H4 (cell line): ENCODE results near the gene ABLIM1. TPM values are rescaled to one million over a fixed set of nuclear protein-coding genes. Genes with fewer than 3 reads are reported as not detected.

Experiments
- DNase-seq: peaks from one replicate; pipeline ENCODE4 v3.0.0-alpha.2; 2015; ENCODE audit warnings: low spot score
- total RNA-seq: library from RNA; depleted of rRNA; stranded (reverse); fragments of >200 nt; shearing (Covaris generic); gene quantifications from 2 replicates; pipeline ENCODE4 v1.2.3, GENCODE V29; 2014

The ABLIM1 gene
- total RNA-seq, 1 experiment from 2014 or later = 1.2 TPM

DNA sequence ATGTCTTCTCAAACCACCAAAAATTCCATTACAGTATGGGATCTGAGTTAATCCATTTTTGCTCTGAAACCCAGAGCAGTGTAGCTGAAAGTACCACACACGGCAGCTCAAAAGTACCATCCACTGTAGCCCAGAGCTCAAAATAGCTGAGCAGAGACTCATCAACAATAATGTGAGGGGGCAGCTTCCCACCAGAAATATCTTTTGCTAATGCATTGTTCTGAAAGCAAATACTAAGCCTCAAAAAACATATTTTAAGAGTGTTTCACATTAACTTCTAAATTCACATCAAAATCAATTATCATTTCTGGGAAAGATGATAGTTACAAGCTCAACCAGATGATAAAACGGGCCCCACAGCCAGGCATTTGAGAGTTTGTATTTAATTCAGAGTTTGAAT is 73.7 kb downstream of the ABLIM1 start:
- DNase-seq = no peak

DNA sequence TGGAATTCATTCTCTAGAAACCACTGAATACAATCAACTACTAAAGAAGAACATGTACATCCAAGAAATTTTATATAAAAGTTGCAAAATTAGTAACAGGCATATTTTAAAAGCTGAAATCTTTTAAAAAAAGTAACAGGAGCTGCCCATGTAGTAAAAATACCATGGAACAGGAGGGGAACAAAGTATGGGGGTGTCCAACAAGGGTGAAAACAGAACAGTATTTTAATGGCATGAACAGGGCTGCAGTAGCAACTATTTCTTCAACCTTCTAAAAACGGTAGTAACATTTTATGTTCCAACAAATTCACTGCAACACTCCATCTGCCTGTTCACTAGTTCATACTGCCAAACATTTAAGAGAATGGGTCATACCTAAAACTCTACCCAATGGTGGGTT is 77.0 kb downstream of the ABLIM1 start:
- DNase-seq = no peak

DNA sequence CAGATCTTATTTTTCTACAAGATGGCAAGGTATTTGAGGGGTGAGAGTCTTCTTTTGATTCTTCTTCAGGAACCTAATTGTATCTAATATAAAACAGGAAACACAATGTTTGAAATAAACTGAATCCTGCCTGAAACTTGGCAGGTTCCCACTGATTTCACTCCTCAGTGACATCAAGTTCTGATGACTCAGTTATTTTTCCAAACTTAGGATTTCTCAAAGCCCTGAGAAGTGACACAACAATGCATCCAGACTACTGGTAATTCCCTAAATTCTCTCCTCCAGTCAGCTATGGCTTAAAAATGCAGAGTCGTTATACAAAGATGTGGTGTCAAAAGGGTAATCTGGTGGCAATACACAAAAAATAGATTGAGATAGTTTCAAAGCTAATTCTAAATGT is 80.9 kb downstream of the ABLIM1 start:
- DNase-seq = peak; percentile 22

DNA sequence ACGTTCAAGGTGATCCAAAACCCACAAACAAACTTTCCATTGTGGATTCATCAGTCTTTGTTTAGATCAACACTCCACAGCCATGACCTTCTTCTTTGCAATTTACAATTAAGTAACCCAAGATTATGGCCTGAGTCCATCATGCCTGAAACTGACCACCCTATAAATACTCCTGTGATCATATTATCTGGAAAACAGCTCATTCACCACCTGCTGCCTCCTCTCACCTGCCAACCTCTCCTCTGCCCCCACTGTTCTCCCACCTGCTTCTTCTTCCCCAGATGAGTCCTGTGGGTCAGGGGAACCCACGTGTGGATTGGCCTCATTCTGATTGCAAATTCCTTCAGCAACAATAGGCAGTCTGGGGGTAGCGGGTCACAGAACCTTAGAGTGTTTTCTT is 81.4 kb downstream of the ABLIM1 start:
- no peak for DNase-seq

DNA sequence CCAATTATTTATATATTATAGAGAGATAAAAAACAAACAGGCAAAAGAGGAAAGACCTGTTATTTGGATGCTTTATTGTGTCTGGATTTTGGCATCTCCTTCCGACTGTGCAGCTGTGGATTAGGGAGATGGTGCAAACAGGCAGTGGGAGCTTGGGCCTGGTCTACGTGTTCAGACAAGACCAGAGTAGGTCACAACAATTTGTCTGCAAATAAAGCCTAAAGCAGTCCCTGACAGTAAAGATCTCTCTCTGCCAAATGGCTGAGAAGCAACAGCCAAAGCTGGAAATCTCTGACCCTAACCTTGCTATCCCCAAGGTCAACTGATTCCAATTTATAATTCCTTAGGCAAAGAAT is 82.0 kb downstream of the ABLIM1 start:
- no peak for DNase-seq

DNA sequence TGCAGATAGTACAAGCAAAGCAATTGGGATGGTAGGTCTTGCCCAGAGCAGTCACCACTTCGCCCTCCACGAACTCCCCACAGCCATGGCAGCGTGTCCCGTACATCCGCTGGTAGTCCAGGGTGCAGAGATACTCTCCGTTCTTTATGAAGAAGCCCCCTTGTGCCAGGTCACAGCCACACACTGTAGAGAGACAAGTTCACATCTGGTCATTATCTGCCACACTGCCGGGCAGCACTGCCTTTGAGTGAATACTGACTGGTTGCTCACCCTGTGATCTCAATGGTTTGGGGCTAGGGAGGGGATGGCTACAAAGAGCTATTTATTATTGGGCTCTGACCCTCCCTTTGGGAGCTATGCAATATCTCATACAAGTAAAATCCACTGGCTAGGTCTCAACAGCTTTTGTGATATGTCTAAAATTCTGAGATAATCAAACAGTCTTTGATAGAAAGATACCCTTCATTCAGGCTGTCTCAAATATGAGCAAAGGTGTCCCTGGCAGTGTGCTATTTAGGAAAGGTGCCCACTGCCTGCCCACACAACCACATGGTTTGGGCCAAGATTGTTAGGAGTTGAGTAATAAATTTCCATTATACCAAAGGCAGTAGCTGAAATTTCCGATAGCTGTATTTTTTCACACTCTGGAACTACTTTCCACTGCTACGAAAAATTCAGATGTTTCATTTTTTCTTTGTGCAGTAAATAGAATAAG is 82.5 kb downstream of the ABLIM1 start:
- DNase-seq = no peak

DNA sequence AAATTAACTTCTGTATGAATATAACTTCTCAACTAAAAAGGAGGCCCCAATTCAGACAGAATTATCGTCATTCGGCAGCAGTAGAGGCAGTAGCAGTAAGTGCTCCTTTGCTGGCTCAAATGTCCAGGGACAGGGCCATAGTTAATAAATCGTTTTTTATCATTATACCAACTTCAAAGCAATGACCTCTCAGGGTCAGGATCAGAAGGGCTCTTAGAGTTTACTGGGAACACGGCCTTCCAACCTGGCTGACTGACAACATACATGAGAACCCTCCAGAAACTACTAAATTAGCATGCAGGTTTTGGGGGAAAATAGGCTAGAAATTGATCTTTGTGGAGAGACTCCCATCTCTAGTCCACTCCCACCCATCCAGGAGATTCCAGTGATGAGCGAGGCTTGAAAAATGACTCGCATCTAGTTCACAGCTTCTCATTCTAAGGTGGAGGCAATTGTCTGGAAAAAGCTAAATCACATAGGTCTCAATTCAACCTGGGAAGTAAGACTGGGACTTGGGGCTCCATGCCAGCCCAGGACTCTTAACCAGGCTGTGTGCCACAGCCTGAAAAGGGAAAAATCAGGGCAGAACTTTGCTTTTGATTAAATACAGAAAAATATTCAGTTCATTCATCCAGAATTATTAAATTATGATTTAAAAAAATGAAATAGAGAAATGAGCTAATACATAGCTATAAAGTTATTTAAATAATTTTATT is 84.6 kb downstream of the ABLIM1 start:
- no peak for DNase-seq

DNA sequence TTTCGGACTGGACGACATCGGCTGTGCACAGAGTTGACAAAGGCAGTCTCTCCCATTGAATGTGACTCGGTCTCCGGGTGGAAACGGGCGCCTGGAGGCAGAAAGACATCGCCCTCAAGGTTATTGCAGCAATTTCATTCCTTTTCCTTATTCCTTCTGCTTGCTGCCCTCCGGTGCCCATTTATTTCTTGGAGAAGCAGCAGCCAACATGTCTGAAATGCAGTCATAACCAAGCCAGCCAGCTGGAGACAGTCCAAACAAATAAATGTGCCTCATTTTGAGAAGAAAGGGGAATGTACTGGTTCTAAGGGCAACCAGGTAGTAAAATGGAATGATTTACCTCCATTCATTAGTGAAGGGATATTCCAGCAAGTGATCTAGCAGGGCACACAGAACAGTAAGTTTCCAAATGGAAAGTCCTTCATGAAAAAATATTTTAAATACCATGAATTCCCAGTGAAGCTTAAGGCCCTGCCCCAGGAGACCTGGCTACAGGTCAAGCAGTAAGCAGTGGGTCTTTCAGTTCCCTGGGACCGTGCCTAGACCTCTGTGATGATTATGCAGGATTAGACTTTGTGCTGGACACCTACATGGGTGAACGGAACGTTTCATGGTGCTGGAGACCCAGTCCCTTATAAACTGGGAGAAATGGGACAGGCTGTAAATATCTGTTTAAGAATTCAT is 86.6 kb downstream of the ABLIM1 start:
- DNase-seq = no peak

DNA sequence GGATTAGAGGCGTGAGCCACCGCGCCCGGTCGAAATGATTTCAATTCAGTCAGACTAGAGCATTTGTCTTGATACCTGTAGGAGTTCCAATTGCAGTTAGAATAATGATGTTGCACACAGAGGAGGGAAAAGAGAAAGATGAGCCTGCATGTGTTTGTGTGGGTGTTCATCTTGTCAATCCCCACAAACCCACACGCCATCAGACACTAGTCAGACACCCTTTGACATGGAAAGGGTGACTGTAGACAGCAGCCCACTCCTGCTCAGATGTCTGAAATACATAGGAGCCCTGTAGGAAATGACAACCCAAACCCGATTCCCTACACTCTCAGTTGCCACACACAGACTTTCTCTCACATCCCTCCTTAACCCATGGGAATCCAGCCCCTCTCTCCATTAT is 92.0 kb downstream of the ABLIM1 start:
- no peak for DNase-seq

DNA sequence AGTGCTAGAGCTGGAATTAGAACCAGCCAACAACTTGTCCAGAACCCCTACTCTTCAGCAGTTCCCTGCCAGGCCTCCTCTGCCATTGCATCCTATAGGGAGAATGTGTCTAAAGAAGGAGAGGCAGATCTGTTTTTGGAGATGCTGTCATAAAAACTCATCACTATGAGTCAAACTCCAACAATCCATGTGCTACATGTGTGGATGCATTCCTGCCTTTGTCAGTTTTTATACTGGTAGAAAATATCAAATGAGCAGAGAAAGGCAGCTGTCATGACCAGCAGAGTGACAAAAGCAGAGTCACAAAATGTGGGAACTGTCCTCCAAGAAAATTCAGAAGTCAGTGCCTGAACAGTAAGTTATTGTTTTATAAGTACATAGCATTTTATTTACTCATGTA is 93.0 kb downstream of the ABLIM1 start:
- DNase-seq = no peak

DNA sequence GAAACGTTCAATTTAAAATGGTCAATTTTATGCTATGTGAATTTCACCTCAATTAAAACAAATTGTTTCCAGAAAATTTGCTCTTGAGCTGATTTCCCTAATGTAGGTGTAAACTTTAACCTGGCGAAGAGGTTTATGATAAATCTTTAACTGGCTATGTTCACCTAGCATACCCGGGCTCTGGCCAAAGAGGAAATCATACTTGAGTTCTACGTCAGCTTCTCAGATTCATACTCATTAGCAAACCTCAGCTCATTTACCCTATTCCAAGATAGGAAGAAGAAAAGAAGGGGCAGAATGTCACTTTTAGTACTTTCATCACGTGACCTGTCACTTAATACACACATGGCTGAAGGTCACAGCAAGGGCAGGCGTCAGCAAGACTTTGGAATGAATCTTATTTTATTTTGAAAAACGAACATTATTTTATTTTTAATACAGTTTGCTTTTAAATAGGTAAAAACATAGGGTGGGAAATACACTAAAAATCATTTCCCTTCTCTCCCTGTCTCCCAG is 97.0 kb downstream of the ABLIM1 start:
- no peak for DNase-seq

DNA sequence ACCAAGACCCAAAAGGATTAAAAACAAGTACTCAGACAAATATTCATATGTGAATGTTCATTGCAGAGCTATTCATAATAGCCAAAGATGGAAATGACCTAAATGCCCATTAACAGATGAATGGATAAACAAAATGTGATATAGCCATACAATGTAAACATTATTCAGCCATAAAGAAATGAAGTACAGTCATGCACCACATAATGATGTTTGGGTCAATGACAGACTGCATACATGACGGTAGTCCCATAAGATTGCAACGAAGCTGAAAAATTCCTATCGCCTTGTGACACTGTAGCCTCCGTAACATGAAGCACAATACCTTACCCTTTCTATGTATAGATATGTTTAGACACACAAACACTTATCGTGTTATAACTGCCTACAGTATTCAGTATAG is 97.9 kb downstream of the ABLIM1 start:
- DNase-seq = no peak

DNA sequence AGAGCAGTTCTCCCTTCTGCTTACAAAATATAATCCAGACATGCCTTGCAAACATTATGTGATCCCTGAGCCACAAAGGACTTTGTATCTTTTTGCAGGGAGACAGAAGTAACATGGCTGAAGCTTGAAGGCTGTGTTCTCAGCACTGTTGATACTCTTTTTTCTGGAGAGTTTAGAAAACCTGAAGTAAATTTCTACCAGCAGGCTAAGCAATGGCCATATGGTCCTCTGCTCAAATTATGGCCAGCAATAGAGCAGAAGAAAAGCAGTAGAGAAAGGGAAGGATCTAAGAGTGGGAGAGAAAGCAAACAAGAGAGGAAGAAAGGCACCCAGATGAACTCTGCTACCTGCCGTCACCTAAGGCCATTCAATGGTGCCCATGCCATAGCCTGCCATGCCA is 98.4 kb downstream of the ABLIM1 start:
- no peak for DNase-seq

DNA sequence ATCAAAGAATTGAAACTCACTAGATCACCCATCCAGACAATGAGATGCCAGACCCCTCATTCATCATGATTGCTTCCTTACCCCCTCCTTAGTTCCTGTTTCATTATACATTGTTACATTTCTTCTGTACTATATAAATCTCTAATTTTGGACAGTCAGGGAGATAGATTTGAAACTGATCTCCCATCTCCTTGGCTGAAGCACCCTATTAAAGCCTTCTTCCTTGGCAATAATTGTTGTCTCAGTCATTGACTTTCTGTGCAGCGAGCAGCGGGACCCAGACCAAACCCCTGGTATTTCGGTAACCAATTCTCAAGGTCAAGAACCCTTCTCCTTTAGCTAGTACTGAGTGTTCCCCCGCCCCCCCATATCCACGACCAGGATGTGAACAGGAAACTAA is 100.2 kb downstream of the ABLIM1 start:
- DNase-seq = no peak

DNA sequence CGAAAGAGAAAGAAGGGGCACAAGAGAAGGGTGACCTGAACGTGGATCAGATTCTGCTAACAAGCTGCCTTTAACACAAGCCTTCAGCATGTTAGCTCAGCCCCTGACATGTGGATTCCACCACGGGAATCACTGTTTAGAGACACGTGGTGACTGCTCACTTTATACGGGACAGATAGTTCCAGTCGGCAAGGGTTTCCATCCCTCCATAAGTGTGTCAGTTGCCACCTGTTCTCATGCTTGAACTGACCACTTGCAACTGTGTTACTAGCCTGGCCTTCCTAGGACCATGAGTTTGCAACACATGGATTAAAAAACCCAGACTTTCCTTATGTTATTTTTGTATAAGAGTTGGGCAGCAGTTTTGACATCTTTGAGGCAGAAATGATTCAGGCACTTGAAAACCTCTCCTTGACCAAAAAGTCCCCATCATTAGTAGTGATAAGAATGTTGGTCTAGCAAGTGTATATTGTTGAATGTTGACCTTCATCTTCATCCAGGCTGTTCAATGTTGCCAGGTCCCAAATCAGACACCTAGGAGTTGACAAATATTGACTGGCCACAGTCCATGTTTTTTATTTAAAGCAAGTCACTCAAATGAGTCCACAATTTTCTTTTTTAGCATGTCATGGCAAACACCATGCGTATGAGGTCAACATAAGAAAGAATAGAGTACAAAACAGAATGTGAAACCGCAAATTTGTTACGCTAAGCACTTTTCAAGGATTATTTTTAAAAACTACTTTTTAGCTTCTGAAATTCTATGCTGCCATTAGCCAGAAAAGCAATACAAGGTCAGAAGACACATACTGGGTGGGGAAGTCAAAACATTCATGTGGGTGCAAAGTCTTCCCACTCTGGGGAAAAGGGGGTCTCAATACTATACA is 101.6 kb downstream of the ABLIM1 start:
- no peak for DNase-seq

DNA sequence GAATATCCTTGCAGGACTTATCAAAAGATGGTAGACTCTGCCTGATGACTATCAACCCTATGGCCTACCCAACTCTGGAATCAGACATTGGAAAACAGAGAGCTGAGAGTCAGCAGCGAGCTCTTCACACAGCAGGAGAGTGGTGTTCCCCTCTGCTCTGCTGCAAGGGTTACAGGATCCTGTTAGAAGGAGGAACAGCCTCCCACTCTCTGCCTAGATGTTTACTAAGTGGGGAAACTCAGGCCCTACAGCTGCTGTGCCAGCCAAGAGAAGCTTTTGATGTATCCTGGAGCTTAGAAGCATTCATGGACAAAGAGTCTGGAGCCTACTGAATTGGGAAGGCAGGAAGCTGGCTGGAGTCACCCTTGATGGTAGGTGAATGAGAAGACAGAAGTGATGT is 104.6 kb downstream of the ABLIM1 start:
- no peak for DNase-seq

DNA sequence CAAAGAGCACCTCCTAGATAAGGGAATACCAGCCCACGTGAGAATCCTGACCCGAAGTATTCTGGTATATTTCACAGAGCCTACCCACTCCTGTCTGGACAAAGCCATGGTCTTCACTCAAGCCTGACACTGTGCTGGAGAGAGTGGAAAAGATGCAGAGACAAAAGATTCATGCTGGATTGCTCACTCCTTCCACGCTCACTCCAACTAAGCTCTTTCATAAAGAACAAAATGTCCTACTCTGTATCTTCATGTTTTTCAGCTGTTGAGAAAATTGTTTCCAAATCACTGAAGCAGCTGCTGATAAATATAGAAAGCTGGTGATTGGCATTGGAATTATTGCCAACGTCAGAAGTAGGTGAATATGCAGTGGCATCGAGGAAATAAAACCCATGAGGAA is 106.0 kb downstream of the ABLIM1 start:
- no peak for DNase-seq

DNA sequence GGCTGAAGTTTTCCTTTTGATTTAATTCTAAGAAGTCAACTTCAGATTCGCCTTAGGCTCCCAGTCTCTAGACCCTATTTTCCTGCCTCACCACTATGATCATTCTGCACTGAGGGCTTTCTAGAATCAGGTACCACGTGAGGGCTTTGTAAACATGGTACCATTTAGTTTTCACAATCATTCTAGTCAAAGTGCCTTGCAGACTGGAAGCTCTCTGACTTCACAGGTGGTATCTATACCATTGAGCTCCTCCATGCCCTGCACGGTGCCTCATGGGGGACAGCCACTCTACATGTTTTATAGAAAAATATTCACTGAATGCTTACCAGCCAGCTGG is 106.5 kb downstream of the ABLIM1 start:
- no peak for DNase-seq

DNA sequence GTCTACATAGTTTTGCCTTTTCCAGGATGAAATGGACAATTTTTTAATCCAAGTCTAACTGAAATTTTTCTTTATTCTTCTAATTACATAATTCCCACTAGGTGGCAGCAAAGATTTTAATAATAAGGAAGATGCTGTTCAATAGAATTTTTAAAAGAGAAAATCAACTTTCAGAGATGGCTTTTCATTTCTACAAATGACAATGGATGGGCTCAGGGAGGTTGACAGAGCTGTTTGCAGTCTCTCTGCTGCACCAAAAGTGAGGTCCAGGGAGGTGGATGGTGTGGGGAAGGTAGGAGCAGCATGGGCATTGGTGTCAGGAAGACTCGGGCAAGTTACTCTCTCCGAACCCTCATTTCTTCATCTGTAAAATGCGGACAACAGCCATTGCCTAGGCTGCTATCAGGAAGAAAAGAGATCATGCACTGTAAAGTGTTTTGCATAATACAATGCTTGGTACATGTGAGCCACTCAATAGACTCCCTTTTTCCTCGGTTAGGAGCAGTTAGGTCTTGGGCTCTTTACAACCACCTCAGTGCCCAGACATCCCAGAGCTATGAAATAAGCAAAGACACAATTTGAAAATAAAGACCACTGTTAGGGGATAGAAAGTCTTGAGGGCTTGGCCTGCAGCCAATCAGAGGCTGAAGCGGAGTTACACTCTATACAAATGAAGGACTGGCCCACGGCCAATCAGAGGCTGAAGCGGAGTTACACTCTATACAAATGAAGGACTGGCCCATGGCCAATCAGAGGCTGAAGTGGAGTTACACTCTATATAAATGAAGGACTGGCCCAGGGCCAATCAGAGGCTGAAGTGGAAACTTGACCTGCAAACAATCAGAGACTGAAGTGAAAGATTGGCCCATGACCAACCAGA is 107.1 kb downstream of the ABLIM1 start:
- peak; percentile 19 for DNase-seq

DNA sequence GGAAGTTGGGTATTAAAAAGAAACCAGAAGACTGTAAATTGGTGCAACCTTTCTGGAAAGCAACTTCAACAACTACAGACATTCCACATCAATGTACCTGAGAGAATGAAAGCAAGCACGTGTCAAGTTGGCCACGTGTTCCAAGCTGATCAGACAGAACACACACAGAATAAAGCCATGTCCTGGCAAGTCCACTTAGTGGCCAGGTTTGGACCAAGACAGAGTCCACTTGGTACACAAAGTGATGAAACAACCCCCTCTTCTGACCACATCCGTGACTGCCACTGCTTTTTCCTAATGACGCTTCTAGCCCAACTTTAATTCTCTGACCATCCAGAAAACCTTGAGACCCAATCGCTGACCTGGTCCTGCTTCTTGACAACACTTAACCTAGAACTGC is 109.4 kb downstream of the ABLIM1 start:
- DNase-seq = no peak

DNA sequence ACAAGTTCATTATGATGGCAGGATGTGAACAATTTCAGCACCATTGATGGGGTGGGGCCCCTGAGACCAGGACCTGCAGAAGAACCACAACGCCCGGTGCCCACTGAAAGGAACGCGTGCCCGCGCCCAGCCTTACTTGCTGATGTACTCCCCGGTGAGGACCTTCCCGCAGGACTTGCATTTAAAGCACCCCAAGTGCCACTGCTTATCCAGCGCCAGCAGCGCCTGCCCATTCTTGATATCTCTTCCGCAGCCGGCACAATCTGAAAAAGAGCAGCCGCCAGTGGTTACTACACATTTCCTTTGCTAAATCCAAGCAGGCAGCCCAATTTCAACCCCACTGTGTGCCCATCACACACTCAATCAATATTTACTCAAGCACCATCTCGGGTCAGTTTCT is 110.6 kb downstream of the ABLIM1 start:
- DNase-seq = no peak
